NCI-H2107 (cell line): Measurements from ENCODE around the gene PTPRJ.

Source experiments
- DNase-seq: peaks from one replicate; lab custom pipeline; 2025; lab: John Stamatoyannopoulos, UW

PTPRJ gene

DNA sequence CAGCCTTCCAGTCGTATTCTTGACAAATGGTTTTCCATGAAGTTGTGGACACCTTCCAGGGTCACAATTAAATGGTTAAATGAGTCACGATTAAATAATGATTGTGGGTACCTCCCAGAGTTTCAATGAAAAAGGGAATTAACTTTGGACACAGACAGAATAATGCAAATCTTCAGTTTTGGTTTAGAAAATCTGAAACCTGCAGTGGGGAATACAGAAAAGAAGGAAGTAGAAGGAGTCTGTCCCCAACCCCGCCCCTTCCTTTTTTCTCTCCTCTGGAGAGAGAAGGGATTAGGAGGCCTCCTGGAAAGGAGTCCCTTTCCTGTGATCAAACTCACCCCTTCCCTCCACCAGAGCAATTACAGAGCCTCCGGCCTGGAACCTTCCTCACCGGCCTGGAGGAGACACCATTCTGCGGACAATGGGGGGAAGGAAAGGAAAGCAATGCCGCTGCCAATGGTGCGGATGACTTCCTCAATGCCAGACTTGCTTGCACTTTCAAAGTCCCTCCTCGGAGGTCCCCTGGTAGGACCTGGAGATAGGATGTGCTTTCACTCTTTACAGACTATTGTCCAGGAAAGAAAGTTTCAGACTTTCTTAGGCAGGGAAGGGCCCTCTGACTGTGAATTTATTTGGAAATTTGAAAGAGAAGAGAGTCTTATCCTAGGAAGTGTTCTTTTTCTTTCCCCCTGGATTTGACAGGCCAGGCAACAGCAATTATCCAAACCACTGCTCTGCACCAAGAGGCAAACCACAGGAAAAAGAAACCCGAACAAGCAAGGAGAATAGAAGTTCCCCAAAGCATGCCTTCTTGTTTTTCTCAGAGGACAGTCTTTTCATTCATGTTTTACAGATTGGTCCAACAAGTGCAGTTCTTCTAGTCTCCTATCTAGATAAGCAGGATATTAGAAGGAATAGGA is 86.8 kb downstream of the PTPRJ start:
- DNase-seq, result no peak

DNA sequence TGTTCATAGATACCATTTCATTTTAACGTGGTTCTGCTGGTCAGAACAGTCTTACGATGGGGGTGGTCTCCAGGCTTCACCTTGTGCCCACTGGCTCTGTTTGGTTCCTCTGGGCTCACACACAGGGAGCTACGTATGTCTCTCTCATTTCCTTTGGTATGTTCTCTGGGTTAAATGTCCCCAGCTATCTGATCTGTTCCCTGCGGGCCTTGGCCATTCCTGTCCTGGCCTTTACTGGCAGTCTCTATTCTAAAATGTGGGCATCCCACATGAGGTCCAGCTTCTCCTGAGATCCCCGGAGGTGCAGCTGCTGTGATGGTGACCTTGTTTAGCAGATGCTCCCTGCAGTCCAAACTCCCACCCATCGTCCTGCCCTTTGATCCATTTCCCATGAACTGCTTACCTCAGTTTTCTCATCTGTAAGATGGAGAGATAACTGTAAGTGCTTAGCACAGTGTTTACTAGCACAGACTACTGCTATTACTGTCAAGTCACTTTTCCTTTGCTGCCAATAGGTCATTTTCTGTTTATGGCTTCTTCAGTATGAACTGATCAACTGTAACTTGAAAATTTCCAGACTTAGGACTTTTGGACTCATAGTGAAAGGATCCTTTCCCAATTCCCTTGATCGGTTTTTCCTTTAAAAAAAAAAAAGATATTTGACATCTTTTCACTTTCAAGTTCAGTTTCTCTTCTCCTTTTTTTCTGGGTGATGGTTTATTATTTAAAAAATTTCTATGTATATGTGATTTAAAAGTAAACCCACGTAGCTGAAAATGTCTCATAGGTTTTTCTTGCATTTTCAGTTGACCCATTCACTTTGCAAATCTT is 92.9 kb downstream of the PTPRJ start:
- no peak for DNase-seq

DNA sequence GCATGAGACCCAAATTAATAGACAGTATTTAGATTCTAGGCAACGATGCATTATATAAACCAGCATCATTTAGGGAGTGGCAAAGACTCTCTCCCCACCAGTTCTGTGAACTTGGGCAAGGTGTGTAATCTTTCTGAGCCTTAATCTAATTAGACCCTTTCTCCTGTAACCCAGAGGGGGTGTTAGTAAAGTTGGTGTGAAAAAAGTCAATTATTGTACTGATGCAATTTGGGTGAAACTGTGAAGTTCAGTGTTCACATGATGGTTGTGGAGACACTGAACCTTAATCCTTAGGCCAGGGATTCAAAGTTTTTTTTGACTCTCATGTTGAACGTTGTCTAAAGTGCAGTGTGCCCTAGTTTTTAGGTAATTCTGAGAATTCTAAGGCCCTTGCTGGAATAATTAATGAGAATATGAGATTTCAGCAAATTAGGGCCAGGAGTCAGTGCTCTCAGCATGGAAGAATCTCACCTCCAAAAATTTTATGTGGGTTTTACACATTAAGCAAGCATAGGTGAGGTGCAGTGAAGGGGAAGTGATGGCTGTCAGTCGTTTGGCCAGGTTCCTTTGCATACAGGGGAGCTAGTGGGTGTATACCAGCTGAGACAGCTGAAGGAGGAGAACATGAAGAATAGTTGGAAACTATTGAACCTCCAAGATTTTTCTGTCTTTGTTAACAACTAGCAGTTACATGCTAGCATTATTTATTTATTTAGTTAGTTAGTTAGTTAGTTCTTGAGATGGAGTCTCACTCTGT is 94.2 kb downstream of the PTPRJ start:
- no peak for DNase-seq

GRCh38 chr11:48075637-48076036 is 95.3 kb downstream of the PTPRJ start:
- DNase-seq, result no peak

DNA sequence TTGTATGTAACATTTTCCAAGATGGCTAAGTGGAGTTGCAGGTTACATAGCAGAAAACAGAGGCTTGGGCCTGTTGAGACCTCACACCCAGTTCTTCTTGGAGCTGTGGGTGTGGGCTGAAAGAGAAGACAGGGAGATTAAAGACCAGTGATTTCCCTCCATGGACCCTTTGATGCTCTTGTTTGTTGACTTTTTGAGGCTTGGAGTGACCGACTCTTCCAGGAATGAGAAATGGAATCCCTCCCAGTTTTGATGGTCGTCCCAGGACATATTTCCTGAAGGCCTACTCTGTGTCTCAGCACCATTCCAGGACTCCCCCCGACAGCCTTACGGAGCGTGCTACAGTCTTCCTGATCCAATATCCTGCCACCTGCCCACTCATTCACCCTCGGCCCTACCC is 96.9 kb downstream of the PTPRJ start:
- DNase-seq, result no peak

- DNase-seq, result no peak
Observed at GRCh38 chr11:48078689-48079088, 98.3 kb downstream of the PTPRJ start.

DNA sequence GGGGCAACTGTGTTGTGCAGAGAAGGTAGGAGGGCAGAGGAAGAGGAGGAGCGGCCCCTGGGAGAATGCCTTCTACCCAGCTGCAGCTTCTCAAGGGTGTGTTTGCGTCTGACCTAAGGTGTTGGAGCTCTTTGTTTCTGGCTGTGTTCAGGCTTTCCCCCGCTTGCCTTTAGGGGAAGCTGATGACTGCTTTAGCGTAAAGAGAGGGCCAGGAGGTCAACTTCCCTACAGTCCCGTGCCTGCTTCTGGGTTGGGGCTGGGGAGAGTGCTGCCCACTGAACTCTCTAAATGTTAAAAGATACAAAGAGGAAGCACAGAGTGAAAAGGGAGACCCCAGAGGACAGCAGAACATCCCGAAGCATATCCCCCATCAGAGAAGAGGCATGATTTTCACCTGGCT is 99.2 kb downstream of the PTPRJ start:
- no peak for DNase-seq

- no peak for DNase-seq
Observed at GRCh38 chr11:48080301-48080861, 100.0 kb downstream of the PTPRJ start.

GRCh38 chr11:48081151-48082010 is 101.0 kb downstream of the PTPRJ start:
- DNase-seq, result no peak

DNA sequence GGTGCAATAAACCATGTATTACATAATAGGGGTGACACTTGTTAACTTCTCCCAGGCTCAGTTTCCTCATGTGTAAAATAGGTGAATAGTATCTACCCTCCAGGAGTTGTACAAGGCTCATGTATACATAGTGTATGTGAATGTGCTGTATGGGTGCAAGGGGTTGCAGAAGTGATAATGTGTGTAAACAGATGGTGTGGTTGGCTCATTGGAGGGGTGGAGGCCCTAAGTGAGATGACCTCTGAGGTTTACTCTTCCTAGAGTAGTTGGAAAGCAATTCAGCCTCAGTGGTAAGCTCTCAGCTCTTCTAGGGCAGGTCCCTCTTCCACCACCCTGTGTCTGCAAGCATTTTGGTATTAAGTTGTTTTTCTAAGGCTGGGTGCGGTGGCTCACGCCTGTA is 102.4 kb downstream of the PTPRJ start:
- no peak for DNase-seq

DNA sequence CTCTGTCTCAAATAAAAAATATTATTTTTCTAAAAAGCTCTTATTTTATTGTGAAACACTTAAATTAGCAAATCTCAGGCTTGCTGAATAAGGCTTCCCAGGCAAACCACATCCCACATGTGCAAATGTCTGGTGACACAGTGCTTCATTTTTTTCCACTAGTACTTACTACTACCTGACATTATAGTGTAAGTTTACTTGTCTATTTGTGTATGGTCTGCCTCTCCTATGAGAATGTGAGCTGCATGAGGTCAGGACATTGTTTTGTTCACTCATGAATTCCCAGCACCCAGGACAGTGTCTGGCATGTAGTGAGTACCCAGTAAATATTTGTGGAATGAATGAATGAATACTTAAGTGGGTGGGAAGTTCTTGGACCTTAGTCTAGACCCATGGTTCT is 103.1 kb downstream of the PTPRJ start:
- no peak for DNase-seq

DNA sequence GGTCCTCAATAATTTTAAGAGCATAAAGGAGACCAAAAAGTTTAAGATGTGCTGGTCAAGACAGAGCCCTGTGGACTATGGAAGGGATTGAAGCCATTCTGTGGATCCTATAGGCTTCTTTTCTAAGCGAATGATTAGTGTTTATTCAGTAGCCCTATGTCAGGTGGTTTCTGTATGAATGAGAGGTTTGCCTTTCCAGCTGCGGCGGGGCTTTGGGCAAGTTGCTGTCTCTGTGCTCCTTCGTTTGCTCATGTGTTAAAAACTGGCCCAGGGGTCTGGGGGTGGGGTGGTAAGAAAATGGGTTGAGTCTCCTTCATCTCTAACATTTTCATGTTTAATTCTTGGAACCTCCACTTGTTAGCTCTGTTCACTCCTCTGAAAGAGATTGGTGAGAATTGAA is 105.3 kb downstream of the PTPRJ start:
- DNase-seq, result no peak

DNA sequence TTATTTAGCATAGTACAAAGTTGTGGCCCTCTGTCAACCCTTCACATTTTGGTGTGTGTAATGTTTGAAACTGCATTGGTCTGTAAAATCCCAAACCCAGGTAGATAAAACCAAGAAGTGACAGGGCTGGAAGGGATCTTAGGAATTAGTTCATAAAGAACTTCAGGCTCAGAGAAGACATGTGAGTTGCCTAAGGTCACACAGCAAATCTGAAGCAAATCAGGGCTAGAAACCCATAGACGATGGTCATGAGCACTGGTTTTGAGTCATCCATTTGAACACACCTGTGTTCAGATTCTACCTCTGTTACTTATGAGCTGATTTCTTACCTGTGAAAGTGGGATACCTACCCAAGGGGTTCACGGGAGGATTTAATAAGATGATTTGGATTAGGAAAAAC is 107.1 kb downstream of the PTPRJ start:
- DNase-seq, result no peak

GRCh38 chr11:48087974-48088681 is 107.8 kb downstream of the PTPRJ start:
- peak; percentile 28 for DNase-seq

DNA sequence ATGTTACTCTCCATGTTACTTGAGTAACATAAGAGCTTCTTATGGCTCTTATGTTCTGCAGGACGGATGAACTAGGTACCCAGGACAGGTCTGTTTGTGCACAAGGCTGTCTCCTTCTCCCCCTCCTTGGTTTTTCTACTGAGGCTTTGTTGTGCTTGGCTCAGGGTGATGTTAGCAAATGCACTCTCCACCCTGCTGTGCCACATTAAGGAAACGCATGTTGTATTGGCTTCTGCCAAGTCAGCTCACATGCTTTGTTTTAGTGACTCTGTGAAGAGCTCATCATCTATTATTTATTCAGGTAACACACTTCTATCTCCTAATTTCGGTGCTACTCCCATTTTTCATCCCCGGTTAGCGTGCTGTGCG is 108.3 kb downstream of the PTPRJ start:
- DNase-seq, result no peak

DNA sequence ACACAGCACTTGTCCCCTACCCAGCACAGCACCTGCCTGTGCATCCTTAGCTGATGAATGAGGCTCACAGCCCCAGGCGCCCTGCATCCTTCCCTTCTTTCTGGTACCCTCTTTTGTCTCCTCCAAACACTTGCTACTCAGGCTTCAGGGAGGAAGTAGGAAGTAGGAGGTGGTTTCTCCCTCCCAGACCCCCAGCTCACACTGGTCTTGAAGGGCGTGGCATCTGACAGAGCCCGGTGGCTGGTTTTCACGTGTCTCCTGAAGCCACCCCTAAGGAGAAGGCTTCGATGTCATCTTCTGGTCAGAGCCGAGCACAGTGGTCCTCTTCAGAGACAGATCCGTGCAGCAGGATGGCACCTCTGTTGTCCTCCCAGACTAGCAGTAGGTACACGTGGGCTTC is 109.8 kb downstream of the PTPRJ start:
- no peak for DNase-seq

DNA sequence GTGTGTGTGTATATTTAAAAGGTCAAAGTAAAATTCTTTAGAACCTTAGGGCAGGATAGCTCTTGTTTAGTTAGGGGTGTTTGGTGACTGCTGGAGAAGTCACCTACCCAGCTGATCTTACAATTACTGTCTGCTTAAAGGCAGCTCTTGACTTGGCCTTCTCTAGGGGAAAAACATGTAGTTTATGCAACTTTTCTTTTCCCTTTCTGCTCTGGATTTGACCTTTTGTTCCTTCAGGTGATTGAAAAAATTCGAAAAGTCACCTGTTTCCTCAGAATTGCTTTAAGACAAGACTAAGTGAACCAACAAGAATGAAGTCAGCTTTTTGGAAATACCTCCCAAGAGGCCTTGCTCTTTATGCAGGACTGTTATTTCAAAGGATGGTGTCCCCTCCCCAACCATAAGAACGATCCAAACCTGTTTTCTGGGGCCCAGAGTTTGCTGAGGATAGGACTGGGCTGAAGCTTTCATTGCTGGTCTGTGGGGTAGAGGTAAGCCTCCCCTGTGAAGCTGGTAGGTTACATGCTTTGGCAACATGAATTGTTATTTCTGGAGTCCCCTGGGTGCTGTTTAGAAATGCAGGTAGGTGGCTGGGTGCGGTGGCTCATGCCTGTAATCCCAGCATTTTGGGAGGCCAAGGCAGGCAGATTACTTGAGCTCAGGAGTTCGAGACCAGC is 111.2 kb downstream of the PTPRJ start:
- no peak for DNase-seq

DNA sequence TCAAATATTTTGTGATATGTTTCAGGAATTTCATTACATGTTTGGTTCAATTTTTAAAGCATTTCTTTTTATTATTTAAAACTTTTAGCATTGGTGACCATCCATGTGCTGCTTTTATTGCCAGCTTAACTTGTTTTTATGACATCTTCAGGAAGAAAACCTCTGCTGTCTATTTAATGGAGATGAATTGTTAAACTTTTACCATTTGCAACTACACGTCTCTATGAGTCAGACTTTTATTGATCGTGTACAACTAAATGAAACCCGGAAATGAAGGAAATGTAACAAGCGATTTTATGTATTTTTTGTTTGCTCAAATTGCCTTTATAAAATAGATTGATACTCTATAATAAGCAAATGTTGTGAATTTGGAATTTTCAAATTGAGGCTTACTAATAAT is 113.0 kb downstream of the PTPRJ start:
- no peak for DNase-seq

DNA sequence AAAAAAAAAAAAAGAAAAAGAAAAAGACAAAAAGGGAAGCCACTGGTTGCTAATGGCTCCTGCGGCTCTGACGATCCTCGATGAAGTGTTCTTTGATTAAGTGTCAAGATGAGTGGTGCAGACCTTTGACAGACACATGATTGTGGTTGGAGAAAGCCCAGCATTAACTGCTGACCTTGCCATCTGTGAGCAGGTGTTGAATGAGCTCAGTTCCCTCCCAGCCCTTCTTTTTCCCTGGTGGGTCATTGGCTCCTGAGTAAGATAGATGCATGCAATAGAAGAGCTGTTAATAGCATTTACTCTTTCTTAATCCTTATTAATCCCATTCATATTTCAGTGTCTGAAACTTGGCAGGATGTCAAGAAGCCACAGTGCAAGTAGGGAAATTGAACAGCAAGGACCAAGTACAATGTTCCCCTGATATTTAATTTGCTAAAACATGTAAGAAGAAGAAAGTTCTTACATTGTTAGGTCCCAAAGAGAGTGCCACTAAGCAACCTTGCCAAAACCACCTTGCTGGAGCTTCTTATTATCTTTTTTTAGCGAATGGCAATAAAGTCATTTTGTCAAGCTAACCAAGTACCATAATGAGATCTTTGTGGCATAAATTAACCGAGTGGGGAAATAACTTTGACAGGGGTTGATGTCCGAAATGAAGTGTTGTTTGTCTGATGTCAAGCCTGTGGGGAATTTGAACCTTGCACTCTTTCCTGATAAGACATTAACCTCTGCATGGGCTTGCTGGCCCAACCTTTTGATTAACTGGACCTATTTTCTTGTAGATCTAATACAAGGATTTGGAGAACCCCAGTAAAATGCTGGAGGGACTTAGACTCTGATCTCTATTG is 113.7 kb downstream of the PTPRJ start:
- DNase-seq, result no peak
